Glutamatergic neuron (in vitro differentiated cells): ENCODE measurements around the gene CORIN. TPM values are rescaled to one million over a fixed set of nuclear protein-coding genes. Genes with fewer than 3 reads are reported as not detected.
A peak's percentile ranks its signal among the peaks of the same experiment; 100 is the strongest.
"Not testable (repeated sequence)": the region's sequence is repeated elsewhere in the genome, so short reads cannot be mapped to it uniquely, and the experiment has no call there.

Experiments
- DNase-seq: peaks from one replicate; pipeline ENCODE4 v3.0.0; 2022
- H3K27ac Mint-ChIP-seq: one replicate; pipeline ENCODE4 v1.8.0; 2020; ENCODE audit warnings: mild to moderate bottlenecking, mixed read lengths, inconsistent platforms; ENCODE audit not compliant: unreplicated experiment
- H3K27me3 Mint-ChIP-seq: one replicate; pipeline ENCODE4 v1.8.0; 2020; ENCODE audit warnings: mild to moderate bottlenecking, moderate library complexity, mixed read lengths, inconsistent platforms; ENCODE audit not compliant: unreplicated experiment
- H3K36me3 Mint-ChIP-seq: one replicate; pipeline ENCODE4 v1.8.0; 2020; ENCODE audit warnings: mild to moderate bottlenecking, mixed read lengths, inconsistent platforms; ENCODE audit not compliant: unreplicated experiment
- H3K4me1 Mint-ChIP-seq: one replicate; pipeline ENCODE4 v1.8.0; 2020; ENCODE audit warnings: mild to moderate bottlenecking, low read depth, mixed read lengths, inconsistent platforms; ENCODE audit not compliant: unreplicated experiment
- H3K4me3 Mint-ChIP-seq: one replicate; pipeline ENCODE4 v1.8.0; 2020; ENCODE audit warnings: mild to moderate bottlenecking, mixed read lengths, inconsistent platforms; ENCODE audit not compliant: unreplicated experiment
- H3K9me3 Mint-ChIP-seq: one replicate; pipeline ENCODE4 v1.8.0; 2020; ENCODE audit warnings: mild to moderate bottlenecking, moderate library complexity, mixed read lengths, inconsistent platforms; ENCODE audit not compliant: unreplicated experiment
- total RNA-seq: library from RNA; stranded (reverse); fragmentation: NEBNext Ultra II Directional; extraction: Animal tissue kit (Norgen Biotek cat#: 25700); gene quantifications from one replicate; pipeline ENCODE4 v1.2.1, GENCODE V29; 2021; ENCODE audit not compliant: unreplicated experiment
- TF ChIP-seq, protein P1 (sequence below): fragments of 200-600 bp; sonication (generic); IDR thresholded peaks from one replicate; pipeline ENCODE4 v1.5.0; 2021; ENCODE audit not compliant: partially characterized antibody, unreplicated experiment

CORIN gene
- total RNA-seq, 1 donor from 2014 or later = 0.32 TPM

- no peaks in the 10 kb centered on the region for H3K36me3 Mint-ChIP-seq
- DNase-seq = no peak
- no peak overlapping the region for H3K27ac Mint-ChIP-seq
- no peaks in the 10 kb centered on the region for H3K9me3 Mint-ChIP-seq
- H3K4me1 Mint-ChIP-seq = no peaks in the 10 kb centered on the region
- TF ChIP-seq, protein P1, sequence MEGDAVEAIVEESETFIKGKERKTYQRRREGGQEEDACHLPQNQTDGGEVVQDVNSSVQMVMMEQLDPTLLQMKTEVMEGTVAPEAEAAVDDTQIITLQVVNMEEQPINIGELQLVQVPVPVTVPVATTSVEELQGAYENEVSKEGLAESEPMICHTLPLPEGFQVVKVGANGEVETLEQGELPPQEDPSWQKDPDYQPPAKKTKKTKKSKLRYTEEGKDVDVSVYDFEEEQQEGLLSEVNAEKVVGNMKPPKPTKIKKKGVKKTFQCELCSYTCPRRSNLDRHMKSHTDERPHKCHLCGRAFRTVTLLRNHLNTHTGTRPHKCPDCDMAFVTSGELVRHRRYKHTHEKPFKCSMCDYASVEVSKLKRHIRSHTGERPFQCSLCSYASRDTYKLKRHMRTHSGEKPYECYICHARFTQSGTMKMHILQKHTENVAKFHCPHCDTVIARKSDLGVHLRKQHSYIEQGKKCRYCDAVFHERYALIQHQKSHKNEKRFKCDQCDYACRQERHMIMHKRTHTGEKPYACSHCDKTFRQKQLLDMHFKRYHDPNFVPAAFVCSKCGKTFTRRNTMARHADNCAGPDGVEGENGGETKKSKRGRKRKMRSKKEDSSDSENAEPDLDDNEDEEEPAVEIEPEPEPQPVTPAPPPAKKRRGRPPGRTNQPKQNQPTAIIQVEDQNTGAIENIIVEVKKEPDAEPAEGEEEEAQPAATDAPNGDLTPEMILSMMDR = no peak
- H3K27me3 Mint-ChIP-seq = peaks cover 8% of the 10 kb centered on the region
- H3K4me3 Mint-ChIP-seq = no peak overlapping the region
Measured at GRCh38 chr4:47713129-47713834, 124.6 kb downstream of the CORIN start.

- H3K27me3 Mint-ChIP-seq = peaks cover 8% of the 10 kb centered on the region
- no peak overlapping the region for H3K4me3 Mint-ChIP-seq
- no peaks in the 10 kb centered on the region for H3K36me3 Mint-ChIP-seq
- no peak for DNase-seq
- no peak overlapping the region for H3K27ac Mint-ChIP-seq
- H3K9me3 Mint-ChIP-seq = no peaks in the 10 kb centered on the region
- TF ChIP-seq, protein P1 = no peak
- H3K4me1 Mint-ChIP-seq = no peaks in the 10 kb centered on the region
Measured at GRCh38 chr4:47711646-47712045, 126.2 kb downstream of the CORIN start.

DNA sequence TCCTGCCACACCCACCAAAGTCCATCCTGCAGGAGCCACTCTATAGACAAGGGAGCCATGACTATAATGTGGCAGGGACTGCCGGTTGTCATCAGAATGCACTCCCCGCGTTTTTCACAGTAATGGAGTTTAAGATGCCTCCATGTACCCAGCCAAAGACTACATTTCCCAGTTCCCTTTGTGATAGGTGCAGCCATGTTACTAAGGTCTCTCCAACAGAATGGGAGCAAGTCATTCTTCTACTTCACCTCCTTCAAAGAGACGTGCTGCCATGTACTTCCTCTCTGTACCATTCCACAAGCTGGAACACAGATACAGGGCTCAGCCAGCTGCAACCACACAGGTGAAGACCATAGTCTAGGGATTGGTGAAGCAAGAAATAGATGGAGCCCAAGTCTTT lies 126.7 kb downstream of the CORIN start:
- Mint-ChIP-seq H3K9me3 (no peaks in the 10 kb centered on the region), H3K27ac (no peak overlapping the region), H3K4me3 (no peak overlapping the region), H3K36me3 (no peaks in the 10 kb centered on the region), H3K4me1 (no peaks in the 10 kb centered on the region), H3K27me3 (peaks cover 8% of the 10 kb centered on the region)
- TF ChIP-seq, protein P1 = no peak
- no peak for DNase-seq

DNA sequence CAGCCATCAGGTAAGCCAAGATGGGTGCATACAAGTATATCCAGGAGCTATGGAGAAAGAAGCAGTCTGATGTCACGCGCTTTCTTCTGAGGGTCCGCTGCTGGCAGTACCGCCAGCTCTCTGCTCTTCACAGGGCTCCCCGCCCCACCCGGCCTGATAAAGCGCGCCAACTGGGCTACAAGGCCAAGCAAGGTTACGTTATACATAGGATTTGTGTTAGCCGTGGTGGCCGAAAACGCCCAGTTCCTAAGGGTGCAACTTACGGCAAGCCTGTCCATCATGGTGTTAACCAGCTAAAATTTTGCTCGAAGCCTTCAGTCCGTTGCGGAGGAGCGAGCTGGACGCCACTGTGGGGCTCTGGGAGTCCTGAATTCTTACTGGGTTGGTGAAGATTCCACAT lies 131.5 kb downstream of the CORIN start:
- H3K36me3 Mint-ChIP-seq, H3K4me1 Mint-ChIP-seq, H3K4me3 Mint-ChIP-seq, H3K27ac Mint-ChIP-seq, H3K9me3 Mint-ChIP-seq, H3K27me3 Mint-ChIP-seq, DNase-seq: not testable (repeated sequence)

- Mint-ChIP-seq H3K27ac (no peak overlapping the region), H3K36me3 (no peaks in the 10 kb centered on the region), H3K9me3 (peaks cover 2% of the 10 kb centered on the region), H3K4me1 (no peaks in the 10 kb centered on the region), H3K27me3 (peaks cover 1% of the 10 kb centered on the region), H3K4me3 (no peak overlapping the region)
- TF ChIP-seq, protein P1 = peak; percentile 57
- DNase-seq = no peak
Measured at GRCh38 chr4:47705326-47705981, 132.4 kb downstream of the CORIN start.
